K562 (cell line): Measurements from ENCODE around the gene SCAF11.
"Not testable (repeated sequence)": the region's sequence is repeated elsewhere in the genome, so short reads cannot be mapped to it uniquely, and the experiment has no call there.

Source experiments
- ARHGAP35 ChIP-seq: fragments of 450-650 bp; IDR thresholded peaks from 2 replicates; pipeline ENCODE4 v1.6.1; 2018; ENCODE audit not compliant: partially characterized antibody
- BRCA1 ChIP-seq, 2 experiments: fragments of 450-650 bp in 1 of 2; sonication (generic) in 1 of 2; formaldehyde crosslinking in 1 of 2; IDR thresholded peaks; 2 replicates each; pipeline versions ENCODE4 v1.5.0 to v1.6.1; 2017 to 2020; ENCODE audit warnings: mild to moderate bottlenecking in 1 of 2, missing genetic modification reagents in 1 of 2
- CHCHD3 ChIP-seq: fragments of 250-450 bp; sonication (Bioruptor Pico); IDR thresholded peaks from 2 replicates; pipeline ENCODE4 v2.1.2; 2022; ENCODE audit warnings: mild to moderate bottlenecking
- CTCF ChIP-seq, 3 experiments: IDR thresholded peaks in 2 of 3; conservative IDR thresholded peaks in 1 of 3; 2 replicates each; pipeline ENCODE4 v1.5.1; 2011 to 2012; ENCODE audit warnings: low read length in 3 of 3, mild to moderate bottlenecking in 3 of 3, control low read depth in 2 of 3, improper control_type of control experiment in 1 of 3, inconsistent platforms in 1 of 3, low read depth in 1 of 3, mixed read lengths in 1 of 3, moderate library complexity in 1 of 3; ENCODE audit not compliant: insufficient read depth in 2 of 3
- ELF4 ChIP-seq: fragments of 450-650 bp; formaldehyde crosslinking; IDR thresholded peaks from 2 replicates; pipeline ENCODE4 v1.4.0; 2022; ENCODE audit warnings: missing genetic modification characterization
- FOXM1 ChIP-seq, 2 experiments: fragments of 450-650 bp in 1 of 2; sonication (generic) in 1 of 2; formaldehyde crosslinking in 1 of 2; IDR thresholded peaks; 2 replicates each; pipeline versions ENCODE4 v1.6.1 to v1.9.0; 2017 to 2022; ENCODE audit warnings: low read depth in 2 of 2, mild to moderate bottlenecking in 2 of 2, missing genetic modification reagents in 1 of 2, moderate library complexity in 1 of 2
- HDGF ChIP-seq: fragments of 450-650 bp; IDR thresholded peaks from 2 replicates; pipeline ENCODE4 v1.6.1; 2016
- NELFE ChIP-seq: IDR thresholded peaks from 2 replicates; pipeline ENCODE4 v1.6.1; 2011; ENCODE audit warnings: mild to moderate bottlenecking; ENCODE audit not compliant: insufficient read depth, insufficient read length
- POLR2AphosphoS5 ChIP-seq: IDR thresholded peaks from 2 replicates; pipeline ENCODE4 v1.6.1; 2011; ENCODE audit warnings: mild to moderate bottlenecking, low read depth, low read length, moderate library complexity; ENCODE audit not compliant: control insufficient read depth, insufficient read depth
- RAD21 ChIP-seq, 2 experiments: fragments of 250-450 bp in 1 of 2; fragments of 450-650 bp in 1 of 2; sonication (Bioruptor Pico) in 1 of 2; formaldehyde crosslinking in 1 of 2; IDR thresholded peaks in 1 of 2; conservative IDR thresholded peaks in 1 of 2; 2 replicates each; pipeline versions ENCODE4 v1.4.0 to v1.8.0; 2020 to 2022; ENCODE audit warnings: mild to moderate bottlenecking in 2 of 2, moderate library complexity in 1 of 2
- ZNF24 ChIP-seq: fragments of 450-650 bp; IDR thresholded peaks from 2 replicates; pipeline ENCODE4 v1.6.1; 2016
- ZNF274 ChIP-seq: IDR thresholded peaks from 2 replicates; pipeline ENCODE4 v1.6.1; 2011; ENCODE audit warnings: low read depth, mild to moderate bottlenecking, low read length, moderate library complexity, borderline replicate concordance
- ZNF668 ChIP-seq: fragments of 250-450 bp; sonication (Bioruptor Pico); IDR thresholded peaks from 2 replicates; pipeline ENCODE4 v1.8.0; 2022; ENCODE audit warnings: mild to moderate bottlenecking, inconsistent platforms
- TF ChIP-seq, protein P1 (sequence below), 2 experiments: IDR thresholded peaks; 2 replicates each; pipeline ENCODE4 v1.6.1; 2011; ENCODE audit warnings: borderline replicate concordance in 1 of 2, control low read depth in 1 of 2, low read depth in 1 of 2, low read length in 1 of 2, mild to moderate bottlenecking in 1 of 2, mixed read lengths in 1 of 2, moderate library complexity in 1 of 2; ENCODE audit not compliant: insufficient read depth in 1 of 2, insufficient read length in 1 of 2, poor library complexity in 1 of 2, severe bottlenecking in 1 of 2; ENCODE audit errors: extremely low read depth in 1 of 2

- not testable (repeated sequence) for TF ChIP-seq BRCA1 (IDR thresholded peaks at IDR 0.05); BRCA1 (CRISPR knock-in tag; IDR thresholded peaks at IDR 0.05); ZNF668 (CRISPR knock-in tag); HDGF; ZNF274; POLR2AphosphoS5; RAD21 (CRISPR knock-in tag; conservative IDR thresholded peaks at IDR 0.05 in 1 of 2, IDR thresholded peaks at IDR 0.05 in 1 of 2); ARHGAP35; FOXM1 (IDR thresholded peaks at IDR 0.05; ENCODE audit: low read depth); FOXM1 (CRISPR knock-in tag; IDR thresholded peaks at IDR 0.05; ENCODE audit: low read depth); ELF4; ZNF24; CTCF (IDR thresholded peaks at IDR 0.05 in 2 of 3, conservative IDR thresholded peaks at IDR 0.05 in 1 of 3; ENCODE audit: insufficient read depth in 2 of 3, low read depth in 1 of 3, low read length in 3 of 3); CHCHD3 (CRISPR knock-in tag); NELFE
- TF ChIP-seq, protein P1, sequence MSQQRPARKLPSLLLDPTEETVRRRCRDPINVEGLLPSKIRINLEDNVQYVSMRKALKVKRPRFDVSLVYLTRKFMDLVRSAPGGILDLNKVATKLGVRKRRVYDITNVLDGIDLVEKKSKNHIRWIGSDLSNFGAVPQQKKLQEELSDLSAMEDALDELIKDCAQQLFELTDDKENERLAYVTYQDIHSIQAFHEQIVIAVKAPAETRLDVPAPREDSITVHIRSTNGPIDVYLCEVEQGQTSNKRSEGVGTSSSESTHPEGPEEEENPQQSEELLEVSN (IDR thresholded peaks at IDR 0.05; ENCODE audit: borderline replicate concordance in 1 of 2, extremely low read depth in 1 of 2, insufficient read depth in 1 of 2, insufficient read length in 1 of 2, low read depth in 1 of 2, low read length in 1 of 2, poor library complexity in 1 of 2, severe bottlenecking in 1 of 2): not testable (repeated sequence)
These were observed 28.3 kb upstream of the SCAF11 start for GRCh38 chr12:46018712-46019111.
